ENCODE data around the gene XRCC1. TPM values are rescaled to one million over a fixed set of nuclear protein-coding genes. Genes with fewer than 3 reads are reported as not detected.
"Not testable (repeated sequence)": the region's sequence is repeated elsewhere in the genome, so short reads cannot be mapped to it uniquely, and the experiment has no call there.

Gene XRCC1
- polyA plus RNA-seq, 1 donor from 2014 or later = 18.6 TPM

GRCh38 chr19:43605875-43606568 lies 30.7 kb upstream of the XRCC1 start:
- no peaks in the 10 kb centered on the region for H3K27me3 ChIP-seq (ENCODE audit: insufficient read depth, low read depth, low read length)
- H4K20me1 ChIP-seq (ENCODE audit: insufficient read depth) = no peaks in the 10 kb centered on the region
- H3K9me2 ChIP-seq (ENCODE audit: insufficient read depth, low read length) = no peaks in the 10 kb centered on the region
- H3K9ac ChIP-seq (ENCODE audit: low read length) = no peak overlapping the region
- TF ChIP-seq TAF1 (IDR thresholded peaks at IDR 0.05; ENCODE audit: low read depth) (no peak), RAD21 (conservative IDR thresholded peaks at IDR 0.05) (no peak), EZH2 (IDR thresholded peaks at IDR 0.05; ENCODE audit: borderline replicate concordance, insufficient read depth, low read length, poor library complexity, severe bottlenecking) (no peak), MXI1 (conservative IDR thresholded peaks at IDR 0.05; ENCODE audit: poor library complexity, severe bottlenecking) (no peak), POLR2AphosphoS5 (IDR thresholded peaks at IDR 0.05) (no peak), REST (IDR thresholded peaks at IDR 0.05; ENCODE audit: borderline replicate concordance) (no peak), SMC3 (conservative IDR thresholded peaks at IDR 0.05; ENCODE audit: poor library complexity) (no peak), CTCF (IDR thresholded peaks at IDR 0.05; ENCODE audit: poor library complexity, severe bottlenecking) (no peak), EP300 (conservative IDR thresholded peaks at IDR 0.05; ENCODE audit: poor library complexity, severe bottlenecking) (no peak)
- H3K27ac ChIP-seq (ENCODE audit: low read length) = no peak overlapping the region
- no peak overlapping the region for H3K4me2 ChIP-seq (ENCODE audit: low read length)
- H3K79me2 ChIP-seq (replicated peaks; ENCODE audit: insufficient read depth, low read length) = no peaks in the 10 kb centered on the region
- H3K9me3 ChIP-seq (ENCODE audit: low read length) = no peaks in the 10 kb centered on the region
- no peak overlapping the region for H2AFZ ChIP-seq (ENCODE audit: low read depth, low read length)
- no peaks in the 10 kb centered on the region for H3K36me3 ChIP-seq (ENCODE audit: insufficient read depth, low read length)
- H3K4me3 ChIP-seq (ENCODE audit: low read length) = no peak overlapping the region
- no peaks in the 10 kb centered on the region for H3F3A ChIP-seq (ENCODE audit: insufficient read depth, low read length, poor library complexity, severe bottlenecking)

- peaks cover 19% of the 10 kb centered on the region for H3K79me2 ChIP-seq (replicated peaks; ENCODE audit: insufficient read depth, low read length)
- not testable (repeated sequence) for H3K9me2 ChIP-seq (ENCODE audit: insufficient read depth, low read length); H3K27me3 ChIP-seq (ENCODE audit: insufficient read depth, low read depth, low read length); H3K9me3 ChIP-seq (ENCODE audit: low read length); H3K27ac ChIP-seq (ENCODE audit: low read length); H3F3A ChIP-seq (ENCODE audit: insufficient read depth, low read length, poor library complexity, severe bottlenecking); H3K36me3 ChIP-seq (ENCODE audit: insufficient read depth, low read length); H4K20me1 ChIP-seq (ENCODE audit: insufficient read depth); H2AFZ ChIP-seq (ENCODE audit: low read depth, low read length); H3K4me2 ChIP-seq (ENCODE audit: low read length); H3K9ac ChIP-seq (ENCODE audit: low read length); H3K4me3 ChIP-seq (ENCODE audit: low read length)
Observed at GRCh38 chr19:43600326-43600725, 25.0 kb upstream of the XRCC1 start.

Measured in neural cell (in vitro differentiated cells).